ENCODE results near the gene HSPB7.

DNA sequence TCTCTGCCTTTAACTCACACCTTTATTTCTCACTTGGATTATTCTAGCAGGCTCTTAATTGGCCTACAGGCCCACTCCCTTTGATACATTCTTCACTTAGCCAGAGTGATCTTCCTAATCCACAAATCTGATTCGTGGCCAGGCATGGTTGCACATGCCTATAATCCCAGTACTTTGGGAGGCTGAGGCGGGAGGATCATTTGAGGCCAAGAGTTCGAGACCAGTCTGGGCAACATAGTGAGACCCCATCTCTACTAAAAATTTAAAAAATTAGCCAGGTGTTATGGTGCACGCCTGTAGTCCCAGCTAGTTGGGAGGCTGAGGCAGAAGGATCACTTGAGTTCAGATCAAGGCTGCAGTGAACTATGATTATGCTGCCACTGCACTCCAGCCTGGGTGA lies 44.1 kb downstream of the HSPB7 start:
- TF ChIP-seq, protein P1, sequence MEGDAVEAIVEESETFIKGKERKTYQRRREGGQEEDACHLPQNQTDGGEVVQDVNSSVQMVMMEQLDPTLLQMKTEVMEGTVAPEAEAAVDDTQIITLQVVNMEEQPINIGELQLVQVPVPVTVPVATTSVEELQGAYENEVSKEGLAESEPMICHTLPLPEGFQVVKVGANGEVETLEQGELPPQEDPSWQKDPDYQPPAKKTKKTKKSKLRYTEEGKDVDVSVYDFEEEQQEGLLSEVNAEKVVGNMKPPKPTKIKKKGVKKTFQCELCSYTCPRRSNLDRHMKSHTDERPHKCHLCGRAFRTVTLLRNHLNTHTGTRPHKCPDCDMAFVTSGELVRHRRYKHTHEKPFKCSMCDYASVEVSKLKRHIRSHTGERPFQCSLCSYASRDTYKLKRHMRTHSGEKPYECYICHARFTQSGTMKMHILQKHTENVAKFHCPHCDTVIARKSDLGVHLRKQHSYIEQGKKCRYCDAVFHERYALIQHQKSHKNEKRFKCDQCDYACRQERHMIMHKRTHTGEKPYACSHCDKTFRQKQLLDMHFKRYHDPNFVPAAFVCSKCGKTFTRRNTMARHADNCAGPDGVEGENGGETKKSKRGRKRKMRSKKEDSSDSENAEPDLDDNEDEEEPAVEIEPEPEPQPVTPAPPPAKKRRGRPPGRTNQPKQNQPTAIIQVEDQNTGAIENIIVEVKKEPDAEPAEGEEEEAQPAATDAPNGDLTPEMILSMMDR (conservative IDR thresholded peaks at IDR 0.05 in 1 of 2, IDR thresholded peaks at IDR 0.05 in 1 of 2; ENCODE audit: low read depth in 1 of 2, low read length in 2 of 2), result no peak
- no peak for TF ChIP-seq EZH2 (IDR thresholded peaks at IDR 0.05; ENCODE audit: low read length, missing control alignments)

Data from fibroblast of lung (primary cell).